HG03045 (cell line): Measurements from ENCODE around the gene PCAT6.
A peak's percentile ranks its signal among the peaks of the same experiment; 100 is the strongest.

Source experiments
- ATAC-seq: cut with Tn5 transposase; IDR thresholded peaks from one replicate; pipeline ENCODE4 v1.9.1; 2021; ENCODE audit warnings: mild to moderate bottlenecking, moderate library complexity; ENCODE audit not compliant: unreplicated experiment

Gene PCAT6

GRCh38 chr1:202844259-202844658 is 33.5 kb downstream of the PCAT6 start:
- no peak for ATAC-seq

GRCh38 chr1:202844935-202845334 is 34.2 kb downstream of the PCAT6 start:
- no peak for ATAC-seq

- peak; percentile 87 for ATAC-seq
Observed at GRCh38 chr1:202848191-202848542, 37.4 kb downstream of the PCAT6 start.

GRCh38 chr1:202850593-202851362 is 40.0 kb downstream of the PCAT6 start:
- no peak for ATAC-seq

GRCh38 chr1:202852163-202852904 is 41.6 kb downstream of the PCAT6 start:
- ATAC-seq, result no peak

GRCh38 chr1:202854787-202855186 is 44.0 kb downstream of the PCAT6 start:
- ATAC-seq, result no peak

- ATAC-seq, result no peak
Observed at GRCh38 chr1:202856014-202856413, 45.3 kb downstream of the PCAT6 start.

GRCh38 chr1:202857136-202857610 is 46.4 kb downstream of the PCAT6 start:
- no peak for ATAC-seq

GRCh38 chr1:202858331-202858730 is 47.6 kb downstream of the PCAT6 start:
- ATAC-seq, result no peak

GRCh38 chr1:202858789-202859414 is 48.1 kb downstream of the PCAT6 start:
- no peak for ATAC-seq

- peak; percentile 26 for ATAC-seq
Observed at GRCh38 chr1:202860744-202861419, 50.1 kb downstream of the PCAT6 start.
